Bronchial epithelial cell (primary cell): ENCODE measurements around the gene EMSY. TPM values are rescaled to one million over a fixed set of nuclear protein-coding genes. Genes with fewer than 3 reads are reported as not detected.

Experiments
- DNase-seq: peaks from one replicate; pipeline ENCODE4 v3.0.0-alpha.2; 2010; ENCODE audit warnings: low read depth
- FAIRE-seq: peaks from 2 replicates; lab custom pipeline; 2011; peaks lifted over from hg19 to GRCh38; lab: Jason Lieb, UNC
- H3K27me3 ChIP-seq: 2 replicates; pipeline ENCODE4 v1.5.1; 2011; ENCODE audit warnings: low read length; ENCODE audit not compliant: control insufficient read depth, insufficient read depth
- H3K36me3 ChIP-seq: 2 replicates; pipeline ENCODE4 v1.5.1; 2011; ENCODE audit warnings: low read length; ENCODE audit not compliant: control insufficient read depth, insufficient read depth
- H3K4me3 ChIP-seq: 2 replicates; pipeline ENCODE4 v1.5.1; 2011; ENCODE audit warnings: mild to moderate bottlenecking, low read depth, low read length, control low read depth
- total RNA-seq: library from RNA; depleted of rRNA; stranded (reverse); fragments of >200 nt; gene quantifications from 2 replicates; pipeline ENCODE4 v1.2.1, GENCODE V29; 2014
- TF ChIP-seq, protein P1 (sequence below): IDR thresholded peaks from 2 replicates; pipeline ENCODE4 v1.5.1; 2011; ENCODE audit warnings: mild to moderate bottlenecking, moderate library complexity, low read length, control low read depth, inconsistent platforms; ENCODE audit not compliant: insufficient read depth, severe bottlenecking

The EMSY gene
- total RNA-seq, 1 donor from 2014 or later: 6.1 TPM

DNA sequence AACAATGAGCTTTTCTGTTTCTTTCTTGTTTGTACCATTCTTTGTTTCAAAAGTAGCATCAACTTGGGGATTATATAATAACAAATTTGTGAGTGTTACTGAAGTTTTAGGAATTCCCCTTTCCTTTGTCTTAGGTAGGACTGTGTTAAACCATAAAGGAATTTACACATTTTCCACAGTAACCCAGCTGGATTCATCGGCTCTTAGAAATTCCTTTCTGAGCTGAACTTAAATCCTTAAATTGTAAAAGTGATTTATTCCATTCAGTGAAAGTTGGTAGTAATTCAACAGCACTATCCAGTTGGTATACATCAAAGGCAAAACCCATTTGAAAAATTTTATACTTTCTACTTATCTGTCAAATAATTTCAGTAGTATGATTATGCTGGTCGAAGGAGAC lies 11.8 kb downstream of the EMSY start:
- FAIRE-seq: no peak
- DNase-seq: no peak
- H3K4me3 ChIP-seq: no peak overlapping the region
- TF ChIP-seq, protein P1, sequence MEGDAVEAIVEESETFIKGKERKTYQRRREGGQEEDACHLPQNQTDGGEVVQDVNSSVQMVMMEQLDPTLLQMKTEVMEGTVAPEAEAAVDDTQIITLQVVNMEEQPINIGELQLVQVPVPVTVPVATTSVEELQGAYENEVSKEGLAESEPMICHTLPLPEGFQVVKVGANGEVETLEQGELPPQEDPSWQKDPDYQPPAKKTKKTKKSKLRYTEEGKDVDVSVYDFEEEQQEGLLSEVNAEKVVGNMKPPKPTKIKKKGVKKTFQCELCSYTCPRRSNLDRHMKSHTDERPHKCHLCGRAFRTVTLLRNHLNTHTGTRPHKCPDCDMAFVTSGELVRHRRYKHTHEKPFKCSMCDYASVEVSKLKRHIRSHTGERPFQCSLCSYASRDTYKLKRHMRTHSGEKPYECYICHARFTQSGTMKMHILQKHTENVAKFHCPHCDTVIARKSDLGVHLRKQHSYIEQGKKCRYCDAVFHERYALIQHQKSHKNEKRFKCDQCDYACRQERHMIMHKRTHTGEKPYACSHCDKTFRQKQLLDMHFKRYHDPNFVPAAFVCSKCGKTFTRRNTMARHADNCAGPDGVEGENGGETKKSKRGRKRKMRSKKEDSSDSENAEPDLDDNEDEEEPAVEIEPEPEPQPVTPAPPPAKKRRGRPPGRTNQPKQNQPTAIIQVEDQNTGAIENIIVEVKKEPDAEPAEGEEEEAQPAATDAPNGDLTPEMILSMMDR: no peak
- peaks cover 4% of the 10 kb centered on the region for H3K36me3 ChIP-seq
- H3K27me3 ChIP-seq: no peaks in the 10 kb centered on the region

DNA sequence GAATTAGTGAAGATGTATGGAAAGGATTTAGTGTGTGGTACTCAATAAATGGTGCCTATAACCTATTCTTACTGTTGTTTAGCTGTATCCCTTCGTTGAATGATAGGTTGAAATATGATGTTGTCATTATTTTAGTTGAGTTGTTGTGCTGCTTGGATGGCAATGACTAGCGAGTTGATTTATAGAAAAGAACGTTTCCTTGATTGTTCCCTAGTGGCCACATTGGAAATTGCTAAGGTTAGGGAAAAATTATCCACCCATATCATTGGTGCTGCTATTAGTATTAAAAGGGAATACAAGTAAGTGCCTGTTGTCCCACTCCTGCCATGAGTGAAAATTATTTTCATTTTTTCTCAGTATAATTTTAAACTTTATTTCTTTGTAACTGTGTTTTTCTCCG lies 14.5 kb downstream of the EMSY start:
- Histone ChIP-seq H3K4me3 (no peak overlapping the region), H3K27me3 (no peaks in the 10 kb centered on the region), H3K36me3 (peaks cover 2% of the 10 kb centered on the region)
- TF ChIP-seq, protein P1: peak; percentile 29
- DNase-seq: peak; percentile 23
- FAIRE-seq: no peak

DNA sequence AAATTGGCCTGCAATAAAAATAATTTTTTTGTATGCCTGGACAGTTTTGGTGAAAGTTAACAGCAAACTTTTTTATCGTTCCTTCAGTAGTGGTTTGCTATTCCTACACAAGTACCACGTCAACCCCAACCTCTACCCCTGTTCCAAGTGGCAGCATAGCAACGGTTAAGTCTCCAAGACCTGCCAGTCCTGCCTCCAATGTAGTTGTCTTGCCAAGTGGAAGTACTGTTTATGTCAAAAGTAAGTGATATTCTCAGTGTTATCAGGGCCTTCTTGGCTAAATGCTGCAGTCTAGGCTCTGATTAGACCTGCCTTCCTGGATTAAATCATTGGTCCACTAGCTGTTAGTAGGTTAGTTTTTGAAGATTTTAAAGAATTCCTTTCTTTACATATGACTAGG lies 15.0 kb downstream of the EMSY start:
- Histone ChIP-seq H3K36me3 (peaks cover 2% of the 10 kb centered on the region), H3K27me3 (no peaks in the 10 kb centered on the region), H3K4me3 (no peak overlapping the region)
- DNase-seq: no peak
- TF ChIP-seq, protein P1: no peak
- peak; percentile 50 for FAIRE-seq

DNA sequence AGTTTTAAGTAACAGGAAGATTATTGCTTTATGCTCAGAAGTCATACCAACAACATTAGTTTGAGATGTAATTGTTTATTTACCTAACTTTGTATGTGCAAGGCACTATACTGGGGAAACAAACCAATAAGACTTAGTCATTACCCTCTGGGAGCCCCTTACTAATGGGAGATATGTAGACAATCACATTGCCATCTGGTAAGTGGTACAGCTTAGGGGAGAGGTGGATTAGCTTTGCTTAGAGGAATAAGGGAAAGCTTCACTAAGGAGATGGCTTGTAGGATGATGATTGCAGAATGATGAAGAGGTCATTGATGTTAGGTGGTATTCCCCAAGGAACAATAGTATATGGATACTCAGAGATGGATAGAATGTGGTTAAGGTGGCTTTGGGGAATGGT lies 17.5 kb downstream of the EMSY start:
- no peak for FAIRE-seq
- Histone ChIP-seq H3K36me3 (peaks cover 2% of the 10 kb centered on the region), H3K4me3 (no peak overlapping the region), H3K27me3 (no peaks in the 10 kb centered on the region)
- DNase-seq: no peak
- TF ChIP-seq, protein P1: no peak

DNA sequence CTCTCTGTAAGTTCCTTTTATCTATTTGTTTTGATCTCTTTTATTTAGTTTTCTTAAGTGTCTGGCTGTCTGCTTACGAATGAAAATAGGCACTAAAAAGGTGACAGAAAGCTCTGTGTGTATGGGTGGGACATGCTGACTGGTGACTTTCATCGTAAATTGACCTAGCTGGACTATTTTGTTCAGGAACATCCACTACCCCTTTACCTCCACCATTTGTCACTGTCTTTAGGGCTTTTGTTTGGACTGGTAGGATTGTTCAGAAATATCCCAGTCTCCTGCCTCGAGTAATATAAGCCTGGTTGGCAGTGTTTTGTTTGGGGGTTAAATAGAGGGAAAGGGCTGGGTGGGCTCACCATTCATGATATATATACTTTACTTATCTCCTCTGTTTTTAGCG lies 20.9 kb downstream of the EMSY start:
- TF ChIP-seq, protein P1: no peak
- FAIRE-seq: no peak

DNA sequence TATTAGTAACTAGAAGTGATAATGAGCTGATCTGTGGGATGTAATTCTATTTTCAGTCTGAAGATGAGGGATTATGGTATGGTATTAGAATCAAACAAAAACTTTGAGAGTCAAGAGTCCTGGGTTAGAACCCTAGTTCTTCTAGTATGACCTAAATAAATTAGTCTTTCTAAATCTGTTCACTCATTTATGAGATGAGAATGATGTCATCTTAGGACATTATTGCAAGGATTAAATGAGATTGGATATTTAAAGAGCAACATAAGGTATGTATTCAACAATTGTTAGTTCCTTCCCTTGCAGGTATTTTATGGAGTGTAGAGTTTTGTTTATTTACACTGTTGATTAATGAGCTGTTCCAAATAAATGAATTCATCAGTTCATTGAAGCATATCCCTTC lies 21.8 kb downstream of the EMSY start:
- TF ChIP-seq, protein P1: no peak
- FAIRE-seq (no peak), DNase-seq (no peak)
- Histone ChIP-seq H3K36me3 (no peaks in the 10 kb centered on the region), H3K27me3 (no peaks in the 10 kb centered on the region), H3K4me3 (no peak overlapping the region)

More for the DNA sequence above, 20.9 kb downstream of the EMSY start:
- DNase-seq: no peak
- Histone ChIP-seq H3K4me3 (no peak overlapping the region), H3K36me3 (no peaks in the 10 kb centered on the region), H3K27me3 (no peaks in the 10 kb centered on the region)
